Effector memory CD4-positive, alpha-beta T cell (primary cell): Measurements from ENCODE around the gene MPEG1.

Experiments used
- DNase-seq, 3 donors: peaks; one replicate each; pipeline ENCODE4 v3.0.0-alpha.2; 2020
- H3K27ac ChIP-seq: 2 replicates; pipeline ENCODE4 v1.7.0; 2013; ENCODE audit warnings: mild to moderate bottlenecking, low read length, moderate library complexity; ENCODE audit not compliant: insufficient read depth, poor library complexity, severe bottlenecking
- H3K27me3 ChIP-seq: replicated peaks from 2 replicates; pipeline ENCODE4 v1.7.0; 2013; ENCODE audit warnings: mild to moderate bottlenecking, low read length; ENCODE audit not compliant: insufficient read depth, control insufficient read depth, poor library complexity, severe bottlenecking
- H3K36me3 ChIP-seq: 2 replicates; pipeline ENCODE4 v1.7.0; 2013; ENCODE audit warnings: mild to moderate bottlenecking, low read length, moderate library complexity; ENCODE audit not compliant: control insufficient read depth, insufficient read depth
- H3K4me1 ChIP-seq: 2 replicates; pipeline ENCODE4 v1.7.0; 2013; ENCODE audit warnings: low read length, mild to moderate bottlenecking; ENCODE audit not compliant: control insufficient read depth, insufficient read depth, poor library complexity, severe bottlenecking
- H3K4me3 ChIP-seq: 2 replicates; pipeline ENCODE4 v1.7.0; 2013; ENCODE audit warnings: low read length, low read depth, mild to moderate bottlenecking; ENCODE audit not compliant: insufficient read depth, poor library complexity, severe bottlenecking
- H3K9me3 ChIP-seq: 2 replicates; pipeline ENCODE4 v1.7.0; 2013; ENCODE audit warnings: mild to moderate bottlenecking, low read length, moderate library complexity; ENCODE audit not compliant: control insufficient read depth

The MPEG1 gene

GRCh38 chr11:59182457-59183151, 30.1 kb downstream of the MPEG1 start:
- Histone ChIP-seq H3K4me3 (no peak overlapping the region), H3K27ac (no peak overlapping the region), H3K9me3 (no peaks in the 10 kb centered on the region), H3K4me1 (no peaks in the 10 kb centered on the region), H3K36me3 (no peaks in the 10 kb centered on the region), H3K27me3 (no peaks in the 10 kb centered on the region)
- no peak for DNase-seq

GRCh38 chr11:59181746-59182456, 30.8 kb downstream of the MPEG1 start:
- no peaks in the 10 kb centered on the region for H3K27me3 ChIP-seq
- DNase-seq: no peak
- H3K9me3 ChIP-seq: no peaks in the 10 kb centered on the region
- no peaks in the 10 kb centered on the region for H3K4me1 ChIP-seq
- H3K36me3 ChIP-seq: no peaks in the 10 kb centered on the region
- H3K4me3 ChIP-seq: no peak overlapping the region
- no peak overlapping the region for H3K27ac ChIP-seq

- DNase-seq: no peak
- Histone ChIP-seq H3K4me3 (no peak overlapping the region), H3K36me3 (no peaks in the 10 kb centered on the region), H3K27ac (no peak overlapping the region), H3K27me3 (no peaks in the 10 kb centered on the region), H3K4me1 (no peaks in the 10 kb centered on the region), H3K9me3 (no peaks in the 10 kb centered on the region)
These were observed 31.8 kb downstream of the MPEG1 start for GRCh38 chr11:59180907-59181306.

GRCh38 chr11:59180168-59180776, 32.5 kb downstream of the MPEG1 start:
- H3K27ac ChIP-seq: no peak overlapping the region
- no peaks in the 10 kb centered on the region for H3K27me3 ChIP-seq
- H3K9me3 ChIP-seq: no peaks in the 10 kb centered on the region
- DNase-seq: no peak
- no peaks in the 10 kb centered on the region for H3K36me3 ChIP-seq
- H3K4me1 ChIP-seq: no peaks in the 10 kb centered on the region
- no peak overlapping the region for H3K4me3 ChIP-seq

GRCh38 chr11:59179121-59179520, 33.6 kb downstream of the MPEG1 start:
- no peak for DNase-seq
- H3K27ac ChIP-seq: no peak overlapping the region
- H3K4me3 ChIP-seq: no peak overlapping the region
- no peaks in the 10 kb centered on the region for H3K27me3 ChIP-seq
- H3K36me3 ChIP-seq: no peaks in the 10 kb centered on the region
- H3K4me1 ChIP-seq: no peaks in the 10 kb centered on the region
- H3K9me3 ChIP-seq: no peaks in the 10 kb centered on the region

GRCh38 chr11:59178402-59178801, 34.3 kb downstream of the MPEG1 start:
- peaks cover under 1% of the 10 kb centered on the region for H3K4me1 ChIP-seq
- no peak for DNase-seq
- no peak overlapping the region for H3K27ac ChIP-seq
- H3K27me3 ChIP-seq: no peaks in the 10 kb centered on the region
- H3K4me3 ChIP-seq: no peak overlapping the region
- H3K9me3 ChIP-seq: no peaks in the 10 kb centered on the region
- H3K36me3 ChIP-seq: no peaks in the 10 kb centered on the region

GRCh38 chr11:59176330-59176729, 36.4 kb downstream of the MPEG1 start:
- H3K9me3 ChIP-seq: no peaks in the 10 kb centered on the region
- no peak overlapping the region for H3K27ac ChIP-seq
- H3K27me3 ChIP-seq: no peaks in the 10 kb centered on the region
- no peak overlapping the region for H3K4me3 ChIP-seq
- no peaks in the 10 kb centered on the region for H3K36me3 ChIP-seq
- peaks cover 11% of the 10 kb centered on the region for H3K4me1 ChIP-seq
- no peak for DNase-seq

- no peak for DNase-seq
- no peaks in the 10 kb centered on the region for H3K9me3 ChIP-seq
- H3K36me3 ChIP-seq: no peaks in the 10 kb centered on the region
- peaks cover 11% of the 10 kb centered on the region for H3K4me1 ChIP-seq
- H3K27ac ChIP-seq: no peak overlapping the region
- no peak overlapping the region for H3K4me3 ChIP-seq
- H3K27me3 ChIP-seq: no peaks in the 10 kb centered on the region
These were observed 37.6 kb downstream of the MPEG1 start for GRCh38 chr11:59175091-59175501.

- H3K36me3 ChIP-seq: no peaks in the 10 kb centered on the region
- H3K27me3 ChIP-seq: no peaks in the 10 kb centered on the region
- H3K4me3 ChIP-seq: no peak overlapping the region
- H3K9me3 ChIP-seq: no peaks in the 10 kb centered on the region
- no peak overlapping the region for H3K27ac ChIP-seq
- DNase-seq: no peak
- H3K4me1 ChIP-seq: peaks cover 11% of the 10 kb centered on the region
These were observed 38.1 kb downstream of the MPEG1 start for GRCh38 chr11:59174664-59175033.

- H3K27me3 ChIP-seq: no peaks in the 10 kb centered on the region
These were observed 38.6 kb downstream of the MPEG1 start for GRCh38 chr11:59173964-59174663.

More at GRCh38 chr11:59173964-59174663, 38.6 kb downstream of the MPEG1 start:
- DNase-seq: no peak
- H3K9me3 ChIP-seq: no peaks in the 10 kb centered on the region
- H3K36me3 ChIP-seq: no peaks in the 10 kb centered on the region
- H3K4me3 ChIP-seq: no peak overlapping the region
- peaks cover 11% of the 10 kb centered on the region for H3K4me1 ChIP-seq
- no peak overlapping the region for H3K27ac ChIP-seq
